Transverse colon (tissue), 4 donors: ENCODE data around the gene RAI14. TPM values are rescaled to one million over a fixed set of nuclear protein-coding genes. Genes with fewer than 3 reads are reported as not detected.
"Not testable (repeated sequence)": the region's sequence is repeated elsewhere in the genome, so short reads cannot be mapped to it uniquely, and the experiment has no call there.

ENCODE experiments used
- DNase-seq: peaks from one replicate; pipeline ENCODE4 v3.0.0-alpha.2; 2019
- H3K27ac ChIP-seq, 4 donors: fragments of 200-600 bp; sonication (generic); 2 replicates each; pipeline ENCODE4 v1.5.1; 2016 to 2018; ENCODE audit warnings: inconsistent platforms in 4 of 4
- H3K27me3 ChIP-seq: fragments of 200-600 bp; sonication (generic); 2 replicates; pipeline ENCODE4 v1.5.1; 2017; ENCODE audit warnings: inconsistent platforms
- H3K36me3 ChIP-seq, 4 donors: fragments of 200-600 bp; sonication (generic); 2 replicates each; pipeline ENCODE4 v1.5.1; 2017 to 2019; ENCODE audit warnings: inconsistent platforms in 4 of 4
- H3K4me1 ChIP-seq, 4 donors: fragments of 200-600 bp; sonication (generic); 2 replicates each; pipeline ENCODE4 v1.5.1; 2017 to 2020; ENCODE audit warnings: inconsistent platforms in 4 of 4
- H3K4me3 ChIP-seq, 4 donors: fragments of 200-600 bp; sonication (generic); 1 replicate in 1 of 4; 2 replicates in 3 of 4; pipeline versions ENCODE4 v1.5.1 to v1.6.1; 2017 to 2019; ENCODE audit warnings: inconsistent platforms in 4 of 4
- H3K9me3 ChIP-seq, 2 donors: fragments of 200-600 bp; sonication (generic); 2 replicates each; pipeline ENCODE4 v1.5.1; 2017 to 2019; ENCODE audit warnings: inconsistent platforms in 2 of 2
- EP300 ChIP-seq: sonication (generic); formaldehyde crosslinking; IDR thresholded peaks from one replicate; pipeline ENCODE4 v1.6.1; 2017; ENCODE audit warnings: antibody characterized with exemption, low read depth
- POLR2A ChIP-seq: fragments of 450-650 bp; IDR thresholded peaks from one replicate; pipeline ENCODE4 v1.6.1; 2016; ENCODE audit warnings: antibody characterized with exemption, mild to moderate bottlenecking, moderate library complexity
- POLR2AphosphoS5 ChIP-seq, 3 donors: sonication (generic); formaldehyde crosslinking; IDR thresholded peaks; one replicate each; pipeline ENCODE4 v1.6.1; 2016; ENCODE audit warnings: antibody characterized with exemption in 3 of 3
- WGBS, 2 donors: methylation state at CpG; one replicate each; pipeline ENCODE4 v1.1.5; 2018; ENCODE audit warnings: low coverage in 1 of 2; 5-methylcytosine and 5-hydroxymethylcytosine counted together
- in situ Hi-C, 4 donors: fragments of 200-750 bp; cut with MboI; loops; one replicate each; pipeline versions ENCODE4 v1.15.0 to v1.15.1; 2017; ENCODE audit warnings: low sequenced_read_pairs in 3 of 4, low pct_ligation_motif_present in 1 of 4, low pct_unique_long_range_greater_than_20kb in 1 of 4
- intact Hi-C: fragments of 100-400 bp; cut with DNase I; formaldehyde crosslinking; loops from one replicate; pipeline ENCODE4 v1.15.1; 2023; ENCODE audit warnings: low total_unique reads
- total RNA-seq, 4 donors: library from RNA; depleted of rRNA; stranded (reverse); fragments of >200 nt; gene quantifications; one replicate each; pipeline ENCODE4 v1.1.0, GENCODE V29; 2016
- TF ChIP-seq, protein P1 (sequence below), 5 experiments: fragments of 200-600 bp in 3 of 5; fragments of 450-650 bp in 2 of 5; sonication (generic) in 3 of 5; IDR thresholded peaks; 1 replicate in 2 of 5; 2 replicates in 3 of 5; pipeline ENCODE4 v1.5.1; 2016 to 2017; ENCODE audit warnings: antibody characterized with exemption in 5 of 5, inconsistent platforms in 3 of 5, mild to moderate bottlenecking in 2 of 5, moderate library complexity in 1 of 5

RAI14 gene
- total RNA-seq, 4 donors from 2014 or later, result 13.9 to 18.3 (median 15.3) TPM

DNA sequence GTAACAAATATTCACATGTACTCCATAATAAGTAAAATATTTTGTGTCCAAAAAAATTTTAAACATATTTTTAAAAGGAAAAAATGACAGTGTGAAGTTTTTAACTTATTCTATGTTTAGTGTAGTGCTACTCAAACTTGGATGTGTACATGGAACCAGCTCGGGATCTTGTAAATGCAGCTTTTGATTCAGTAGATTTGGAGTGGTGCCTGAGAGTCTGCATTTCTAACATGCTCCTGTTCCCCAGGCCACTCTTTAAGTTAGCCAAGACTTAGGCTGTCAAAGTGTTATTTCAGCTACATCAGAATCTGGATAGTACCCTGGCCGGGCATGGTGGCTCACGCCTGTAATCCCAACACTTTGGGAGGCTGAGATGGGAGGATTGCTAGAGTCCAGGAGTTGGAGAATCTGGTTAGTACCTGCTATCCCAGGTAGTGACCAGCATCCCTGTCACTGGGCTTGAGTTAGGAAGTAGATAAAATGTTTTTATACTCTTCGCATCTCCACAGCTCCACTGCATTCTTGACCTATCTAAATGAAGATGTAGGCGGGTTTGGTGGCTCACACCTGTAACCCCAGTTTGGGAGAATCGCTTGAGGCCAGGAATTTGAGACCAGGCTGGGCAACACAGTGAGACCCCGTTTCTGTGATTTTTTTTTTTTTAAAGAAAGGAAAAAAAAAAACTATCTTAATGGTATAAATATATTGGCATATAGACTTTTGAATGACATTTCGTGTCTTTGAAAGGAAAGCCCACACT is 122.1 kb downstream of the RAI14 start:
- H3K27ac ChIP-seq, result no peak overlapping the region
- no peak overlapping the region for H3K4me3 ChIP-seq
- intact Hi-C loops, result no loop called here
- no peaks in the 10 kb centered on the region for H3K27me3 ChIP-seq
- no peak for DNase-seq
- H3K9me3 ChIP-seq, result no peaks in the 10 kb centered on the region
- WGBS, 2 donors, result 77 to 87% methylated on average over 6 to 8 of the region's 8 CpGs
- no peaks in the 10 kb centered on the region for H3K4me1 ChIP-seq
- no peaks in the 10 kb centered on the region for H3K36me3 ChIP-seq
- in situ Hi-C loops, result no loop called here
- TF ChIP-seq, protein P1, sequence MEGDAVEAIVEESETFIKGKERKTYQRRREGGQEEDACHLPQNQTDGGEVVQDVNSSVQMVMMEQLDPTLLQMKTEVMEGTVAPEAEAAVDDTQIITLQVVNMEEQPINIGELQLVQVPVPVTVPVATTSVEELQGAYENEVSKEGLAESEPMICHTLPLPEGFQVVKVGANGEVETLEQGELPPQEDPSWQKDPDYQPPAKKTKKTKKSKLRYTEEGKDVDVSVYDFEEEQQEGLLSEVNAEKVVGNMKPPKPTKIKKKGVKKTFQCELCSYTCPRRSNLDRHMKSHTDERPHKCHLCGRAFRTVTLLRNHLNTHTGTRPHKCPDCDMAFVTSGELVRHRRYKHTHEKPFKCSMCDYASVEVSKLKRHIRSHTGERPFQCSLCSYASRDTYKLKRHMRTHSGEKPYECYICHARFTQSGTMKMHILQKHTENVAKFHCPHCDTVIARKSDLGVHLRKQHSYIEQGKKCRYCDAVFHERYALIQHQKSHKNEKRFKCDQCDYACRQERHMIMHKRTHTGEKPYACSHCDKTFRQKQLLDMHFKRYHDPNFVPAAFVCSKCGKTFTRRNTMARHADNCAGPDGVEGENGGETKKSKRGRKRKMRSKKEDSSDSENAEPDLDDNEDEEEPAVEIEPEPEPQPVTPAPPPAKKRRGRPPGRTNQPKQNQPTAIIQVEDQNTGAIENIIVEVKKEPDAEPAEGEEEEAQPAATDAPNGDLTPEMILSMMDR (IDR thresholded peaks at IDR 0.05), result no peak
- TF ChIP-seq POLR2AphosphoS5 (IDR thresholded peaks at IDR 0.05) (no peak), EP300 (no peak), POLR2A (no peak)

DNA sequence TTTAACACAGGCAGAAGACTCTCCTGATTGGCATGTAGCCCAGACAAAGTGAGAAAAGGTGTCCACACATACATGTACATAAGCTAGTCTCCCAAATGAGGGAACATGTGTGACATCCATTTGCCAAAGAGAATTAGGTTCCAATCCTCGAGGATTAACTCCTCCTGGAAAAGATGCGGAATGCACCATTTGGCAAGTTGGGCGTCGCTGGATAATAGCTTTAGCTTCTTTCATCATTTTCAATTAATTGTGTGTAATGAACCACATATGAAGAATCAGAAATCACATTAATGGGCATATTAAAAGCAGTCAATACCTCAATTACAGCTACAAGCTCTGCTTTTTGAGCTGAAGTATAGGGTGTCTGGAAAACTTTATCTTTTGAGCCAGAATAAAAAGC is 127.8 kb downstream of the RAI14 start:
- 84 to 100% methylated on average over 3 to 4 of the region's 4 CpGs for WGBS, 2 donors
- H3K4me3 ChIP-seq, H3K4me1 ChIP-seq, H3K27me3 ChIP-seq, in situ Hi-C loops, intact Hi-C loops, H3K27ac ChIP-seq, H3K36me3 ChIP-seq, DNase-seq, H3K9me3 ChIP-seq: not testable (repeated sequence)

DNA sequence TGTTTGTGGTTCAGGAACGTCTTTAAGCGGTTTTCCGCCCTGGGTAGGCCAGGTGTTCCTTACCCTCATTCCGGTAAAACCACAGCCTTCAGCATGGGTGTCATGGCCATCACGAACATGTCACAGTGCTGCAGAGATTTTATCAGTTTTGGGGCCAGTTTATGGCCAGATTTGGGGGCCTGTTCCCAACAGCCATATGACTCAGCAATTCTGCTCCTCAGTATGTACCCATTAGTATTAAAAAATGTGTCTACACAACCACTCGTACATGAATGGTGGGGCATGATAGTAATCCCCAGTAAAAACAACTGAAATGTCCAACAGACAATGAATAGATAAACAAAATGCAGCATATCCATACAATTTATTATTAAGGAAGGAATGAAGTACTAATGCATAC is 130.9 kb downstream of the RAI14 start:
- in situ Hi-C loops (no loop called here), intact Hi-C loops (no loop called here)
- Histone ChIP-seq H3K9me3 (no peaks in the 10 kb centered on the region), H3K4me3 (no peak overlapping the region), H3K4me1 (no peaks in the 10 kb centered on the region), H3K27ac (no peak overlapping the region), H3K27me3 (no peaks in the 10 kb centered on the region), H3K36me3 (no peaks in the 10 kb centered on the region)
- TF ChIP-seq, protein P1 (IDR thresholded peaks at IDR 0.05), result no peak
- no peak for TF ChIP-seq POLR2AphosphoS5 (IDR thresholded peaks at IDR 0.05)
- no peak for TF ChIP-seq POLR2A
- TF ChIP-seq EP300, result no peak
- WGBS, 2 donors, result 75 to 94% methylated on average over 1 to 6 of the region's 6 CpGs
- DNase-seq, result no peak

DNA sequence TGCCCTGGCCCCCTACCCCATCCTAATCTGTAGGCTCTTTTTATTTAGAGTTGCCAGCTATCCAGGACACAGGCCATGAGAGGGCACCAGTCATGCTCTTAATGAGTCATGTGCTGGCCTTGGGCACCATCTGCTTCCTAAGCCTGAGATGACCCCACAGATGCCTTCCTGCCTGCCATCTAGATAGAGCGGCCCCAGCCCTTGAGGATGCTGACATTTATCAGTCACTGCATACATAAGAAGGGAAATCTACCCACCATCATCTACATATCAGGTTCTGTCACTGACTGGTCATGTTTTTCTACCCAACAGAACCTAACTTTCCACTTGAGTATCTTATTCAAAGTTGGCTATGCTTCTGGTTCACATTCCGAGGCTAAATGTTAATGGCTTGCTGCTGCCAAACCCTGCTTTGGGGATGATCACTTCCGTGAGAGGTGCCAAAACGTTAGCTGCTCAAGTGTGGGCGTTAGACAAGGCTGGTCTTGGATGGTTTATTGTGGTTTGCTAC is 132.9 kb downstream of the RAI14 start:
- TF ChIP-seq POLR2A (no peak), EP300 (no peak), POLR2AphosphoS5 (IDR thresholded peaks at IDR 0.05) (no peak)
- TF ChIP-seq, protein P1 (IDR thresholded peaks at IDR 0.05), result no peak
- 52 to 63% methylated on average over 4 to 5 of the region's 5 CpGs for WGBS, 2 donors
- no peaks in the 10 kb centered on the region for H3K4me1 ChIP-seq
- H3K27ac ChIP-seq, result peak overlapping the region in 1 of 4 donors; percentile 4
- in situ Hi-C loops (no loop called here), intact Hi-C loops (no loop called here)
- H3K9me3 ChIP-seq, result no peaks in the 10 kb centered on the region
- no peaks in the 10 kb centered on the region for H3K27me3 ChIP-seq
- H3K36me3 ChIP-seq, result no peaks in the 10 kb centered on the region
- DNase-seq, result no peak
- H3K4me3 ChIP-seq, result no peak overlapping the region
